ENCODE data around the gene TARBP2. TPM values are rescaled to one million over a fixed set of nuclear protein-coding genes. Genes with fewer than 3 reads are reported as not detected.

The TARBP2 gene
- total RNA-seq, 2 donors from 2014 or later = 23.4 to 45.7 TPM

GRCh38 chr12:53472056-53472582 is 29.0 kb upstream of the TARBP2 start:
- H3K9me3 ChIP-seq = no peaks in the 10 kb centered on the region
- 96% methylated on average over 1 of the region's 1 CpG for WGBS
- intact Hi-C loops (cut with DNase I) = no loop called here
- no peak for TF ChIP-seq POLR2AphosphoS5 (IDR thresholded peaks at IDR 0.05)
- TF ChIP-seq CTCF (IDR thresholded peaks at IDR 0.05) = no peak
- no peak for TF ChIP-seq POLR2A (IDR thresholded peaks at IDR 0.05)
- H3K27ac ChIP-seq = no peak overlapping the region
- no peak overlapping the region for H3K4me3 ChIP-seq
- DNase-seq (ENCODE audit: low spot score) = no peak
- H3K4me1 ChIP-seq (replicated peaks) = peaks cover 14% of the 10 kb centered on the region
- no peaks in the 10 kb centered on the region for H3K27me3 ChIP-seq (replicated peaks; ENCODE audit: insufficient read depth)
- H3K36me3 ChIP-seq = peaks cover 19 to 23% of the 10 kb centered on the region in 2 donors

GRCh38 chr12:53474077-53474476 is 27.0 kb upstream of the TARBP2 start:
- H3K4me1 ChIP-seq (replicated peaks) = peaks cover 14% of the 10 kb centered on the region
- no peaks in the 10 kb centered on the region for H3K9me3 ChIP-seq
- WGBS = 79% methylated on average over 2 of the region's 2 CpGs
- intact Hi-C loops (cut with DNase I) = no loop called here
- H3K27ac ChIP-seq = no peak overlapping the region
- DNase-seq (ENCODE audit: low spot score) = no peak
- H3K4me3 ChIP-seq = no peak overlapping the region
- no peak for TF ChIP-seq POLR2A (IDR thresholded peaks at IDR 0.05)
- TF ChIP-seq CTCF (IDR thresholded peaks at IDR 0.05) = no peak
- TF ChIP-seq POLR2AphosphoS5 (IDR thresholded peaks at IDR 0.05) = no peak
- peaks cover 10 to 19% of the 10 kb centered on the region in 2 donors for H3K36me3 ChIP-seq
- no peaks in the 10 kb centered on the region for H3K27me3 ChIP-seq (replicated peaks; ENCODE audit: insufficient read depth)

GRCh38 chr12:53474819-53475218 is 26.3 kb upstream of the TARBP2 start:
- no peaks in the 10 kb centered on the region for H3K27me3 ChIP-seq (replicated peaks; ENCODE audit: insufficient read depth)
- H3K36me3 ChIP-seq = peaks cover 7 to 12% of the 10 kb centered on the region in 2 donors
- WGBS = 64% methylated on average over 13 of the region's 13 CpGs
- intact Hi-C loops (cut with DNase I) = no loop called here
- DNase-seq (ENCODE audit: low spot score) = no peak
- H3K27ac ChIP-seq = peak overlapping the region in 1 of 2 donors; percentile 0
- H3K4me3 ChIP-seq = no peak overlapping the region
- H3K9me3 ChIP-seq = no peaks in the 10 kb centered on the region
- H3K4me1 ChIP-seq (replicated peaks) = peaks cover 14% of the 10 kb centered on the region
- no peak for TF ChIP-seq POLR2AphosphoS5 (IDR thresholded peaks at IDR 0.05)
- no peak for TF ChIP-seq POLR2A (IDR thresholded peaks at IDR 0.05)
- no peak for TF ChIP-seq CTCF (IDR thresholded peaks at IDR 0.05)

GRCh38 chr12:53476769-53477209 is 24.3 kb upstream of the TARBP2 start:
- no peak for DNase-seq (ENCODE audit: low spot score)
- H3K36me3 ChIP-seq = peaks cover 8 to 10% of the 10 kb centered on the region in 2 donors

More at GRCh38 chr12:53476769-53477209, 24.3 kb upstream of the TARBP2 start:
- WGBS = 57% methylated on average over 2 of the region's 2 CpGs
- H3K4me1 ChIP-seq (replicated peaks) = peaks cover 14% of the 10 kb centered on the region
- H3K9me3 ChIP-seq = no peaks in the 10 kb centered on the region
- no peaks in the 10 kb centered on the region for H3K27me3 ChIP-seq (replicated peaks; ENCODE audit: insufficient read depth)
- no peak overlapping the region for H3K27ac ChIP-seq
- no peak for TF ChIP-seq POLR2AphosphoS5 (IDR thresholded peaks at IDR 0.05)
- TF ChIP-seq CTCF (IDR thresholded peaks at IDR 0.05) = peak in 1 of 4 experiments; percentile 12
- no peak overlapping the region for H3K4me3 ChIP-seq
- intact Hi-C loops (cut with DNase I) = no loop called here
